Mucosa of stomach (tissue), 1 donor: Measurements from ENCODE around the gene GSTP1.

ENCODE experiments used
- H3K27me3 ChIP-seq: one replicate; pipeline ENCODE4 v1.7.0; 2013; ENCODE audit warnings: mild to moderate bottlenecking, low read length; ENCODE audit not compliant: control insufficient read depth, insufficient read depth
- H3K36me3 ChIP-seq: one replicate; pipeline ENCODE4 v1.7.0; 2013; ENCODE audit warnings: low read length; ENCODE audit not compliant: control insufficient read depth, insufficient read depth
- H3K4me1 ChIP-seq: one replicate; pipeline ENCODE4 v1.7.0; 2013; ENCODE audit warnings: mild to moderate bottlenecking, low read length; ENCODE audit not compliant: control insufficient read depth, insufficient read depth
- H3K4me3 ChIP-seq: one replicate; pipeline ENCODE4 v1.7.0; 2013; ENCODE audit warnings: low read length
- H3K9ac ChIP-seq: one replicate; pipeline ENCODE4 v1.7.0; 2013; ENCODE audit warnings: mild to moderate bottlenecking, low read length, moderate library complexity
- H3K9me3 ChIP-seq: one replicate; pipeline ENCODE4 v1.7.0; 2013; ENCODE audit warnings: mild to moderate bottlenecking, low read length, moderate library complexity; ENCODE audit not compliant: control insufficient read depth
- donor health status: Pancreatic carcinoma.

The GSTP1 gene

DNA sequence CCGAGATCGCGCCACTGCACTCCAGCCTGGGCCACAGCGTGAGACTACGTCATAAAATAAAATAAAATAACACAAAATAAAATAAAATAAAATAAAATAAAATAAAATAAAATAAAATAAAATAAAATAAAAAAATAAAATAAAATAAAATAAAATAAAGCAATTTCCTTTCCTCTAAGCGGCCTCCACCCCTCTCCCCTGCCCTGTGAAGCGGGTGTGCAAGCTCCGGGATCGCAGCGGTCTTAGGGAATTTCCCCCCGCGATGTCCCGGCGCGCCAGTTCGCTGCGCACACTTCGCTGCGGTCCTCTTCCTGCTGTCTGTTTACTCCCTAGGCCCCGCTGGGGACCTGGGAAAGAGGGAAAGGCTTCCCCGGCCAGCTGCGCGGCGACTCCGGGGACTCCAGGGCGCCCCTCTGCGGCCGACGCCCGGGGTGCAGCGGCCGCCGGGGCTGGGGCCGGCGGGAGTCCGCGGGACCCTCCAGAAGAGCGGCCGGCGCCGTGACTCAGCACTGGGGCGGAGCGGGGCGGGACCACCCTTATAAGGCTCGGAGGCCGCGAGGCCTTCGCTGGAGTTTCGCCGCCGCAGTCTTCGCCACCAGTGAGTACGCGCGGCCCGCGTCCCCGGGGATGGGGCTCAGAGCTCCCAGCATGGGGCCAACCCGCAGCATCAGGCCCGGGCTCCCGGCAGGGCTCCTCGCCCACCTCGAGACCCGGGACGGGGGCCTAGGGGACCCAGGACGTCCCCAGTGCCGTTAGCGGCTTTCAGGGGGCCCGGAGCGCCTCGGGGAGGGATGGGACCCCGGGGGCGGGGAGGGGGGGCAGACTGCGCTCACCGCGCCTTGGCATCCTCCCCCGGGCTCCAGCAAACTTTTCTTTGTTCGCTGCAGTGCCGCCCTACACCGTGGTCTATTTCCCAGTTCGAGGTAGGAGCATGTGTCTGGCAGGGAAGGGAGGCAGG lies at the start of gene GSTP1:
Gene GSTP1 (plus strand): TSS at position 566 of the 958 bp plus-strand sequence. CDS start 32 bp downstream, at position 598.
- H3K36me3 ChIP-seq: peaks cover 18% of the 10 kb centered on the region
- H3K27me3 ChIP-seq: no peaks in the 10 kb centered on the region
- H3K9me3 ChIP-seq: no peaks in the 10 kb centered on the region
- H3K4me1 ChIP-seq: peaks cover 54% of the 10 kb centered on the region
- H3K9ac ChIP-seq: peak within 1 kb of the TSS; percentile 98
- peak within 1 kb of the TSS; percentile 84 for H3K4me3 ChIP-seq

DNA sequence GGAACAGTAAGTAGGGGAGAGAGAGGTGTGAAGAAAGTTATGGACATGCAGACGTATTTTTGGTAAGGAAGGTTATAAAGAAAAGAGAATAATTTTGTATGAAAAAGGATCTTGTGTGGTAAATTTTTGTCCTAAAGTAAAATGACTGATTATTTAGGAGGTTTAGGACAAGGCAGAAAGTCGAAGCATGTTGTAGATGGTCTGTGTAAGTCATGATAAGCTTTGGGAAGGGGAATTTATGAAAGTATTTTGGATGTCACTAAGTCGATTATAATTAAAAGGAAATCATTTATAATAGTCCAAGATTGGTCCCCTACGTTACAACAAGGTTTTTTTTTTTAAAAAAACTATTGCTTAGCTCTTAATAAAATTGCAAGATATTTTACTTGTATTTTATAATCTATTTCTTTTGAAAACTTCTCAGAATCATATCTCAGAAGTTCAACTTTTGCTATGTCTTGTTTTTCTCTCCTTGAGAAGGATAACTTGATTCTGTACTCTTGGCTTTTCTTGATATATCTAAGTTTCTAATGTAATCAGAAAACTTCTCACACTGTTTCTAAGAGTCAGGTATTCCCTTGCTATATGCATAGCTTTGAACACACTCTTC lies 49.4 kb upstream of the GSTP1 start:
- H3K9ac ChIP-seq: no peak overlapping the region
- no peaks in the 10 kb centered on the region for H3K36me3 ChIP-seq
- H3K4me3 ChIP-seq: no peak overlapping the region
- H3K4me1 ChIP-seq: peaks cover under 1% of the 10 kb centered on the region
- no peaks in the 10 kb centered on the region for H3K9me3 ChIP-seq
- peaks cover 4% of the 10 kb centered on the region for H3K27me3 ChIP-seq

DNA sequence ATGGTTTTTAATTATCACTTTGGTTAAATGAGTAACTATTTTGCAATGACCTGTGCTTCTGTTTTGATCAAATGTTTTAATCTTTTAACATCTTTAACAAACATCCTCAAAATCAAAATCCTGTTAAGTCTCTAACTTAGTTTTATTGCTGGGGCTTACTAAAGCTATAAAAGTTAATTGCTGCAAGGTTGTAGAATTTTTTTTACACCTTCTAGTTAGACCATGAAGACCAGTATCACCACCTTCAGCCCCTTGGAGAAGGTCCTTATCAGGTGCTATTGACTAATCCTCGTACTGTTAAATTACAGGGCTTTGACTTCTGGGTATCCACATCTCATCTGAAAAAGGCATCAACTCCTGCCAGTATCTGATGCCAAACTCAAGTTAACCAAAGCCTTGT lies 48.1 kb upstream of the GSTP1 start:
- Histone ChIP-seq H3K4me1 (peaks cover 7% of the 10 kb centered on the region), H3K27me3 (peaks cover 5% of the 10 kb centered on the region), H3K4me3 (no peak overlapping the region), H3K36me3 (no peaks in the 10 kb centered on the region), H3K9ac (no peak overlapping the region), H3K9me3 (no peaks in the 10 kb centered on the region)

- Histone ChIP-seq H3K36me3 (no peaks in the 10 kb centered on the region), H3K27me3 (peaks cover 5% of the 10 kb centered on the region), H3K9ac (no peak overlapping the region), H3K4me3 (no peak overlapping the region), H3K4me1 (peaks cover 7% of the 10 kb centered on the region), H3K9me3 (no peaks in the 10 kb centered on the region)
Measured at GRCh38 chr11:67538306-67538705, 45.3 kb upstream of the GSTP1 start.

- Histone ChIP-seq H3K9me3 (no peaks in the 10 kb centered on the region), H3K4me3 (no peak overlapping the region), H3K4me1 (peaks cover 7% of the 10 kb centered on the region), H3K27me3 (peaks cover 5% of the 10 kb centered on the region), H3K36me3 (no peaks in the 10 kb centered on the region), H3K9ac (no peak overlapping the region)
Measured at GRCh38 chr11:67538823-67539505, 44.6 kb upstream of the GSTP1 start.

DNA sequence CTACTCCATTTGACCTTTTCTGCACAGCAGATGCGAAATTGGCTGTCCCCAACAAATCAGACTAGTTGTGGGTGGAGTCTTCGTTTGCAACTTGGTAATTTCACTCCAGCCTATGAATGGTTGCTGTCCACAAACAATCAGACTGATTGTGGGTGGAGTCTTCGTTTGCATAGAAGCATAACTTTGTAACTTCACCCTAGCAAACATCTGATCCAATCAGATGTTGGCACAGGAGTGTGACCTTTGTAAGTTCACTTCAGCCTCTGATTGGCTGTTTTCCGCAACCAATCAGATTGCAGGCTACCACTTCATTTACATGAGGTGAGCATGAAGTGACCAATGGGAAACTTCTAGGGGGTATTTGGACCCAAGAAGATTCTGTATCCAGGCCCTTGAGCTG lies 44.1 kb upstream of the GSTP1 start:
- Histone ChIP-seq H3K9ac (no peak overlapping the region), H3K4me3 (no peak overlapping the region), H3K36me3 (no peaks in the 10 kb centered on the region), H3K9me3 (no peaks in the 10 kb centered on the region), H3K4me1 (peaks cover 10% of the 10 kb centered on the region), H3K27me3 (peaks cover 5% of the 10 kb centered on the region)

DNA sequence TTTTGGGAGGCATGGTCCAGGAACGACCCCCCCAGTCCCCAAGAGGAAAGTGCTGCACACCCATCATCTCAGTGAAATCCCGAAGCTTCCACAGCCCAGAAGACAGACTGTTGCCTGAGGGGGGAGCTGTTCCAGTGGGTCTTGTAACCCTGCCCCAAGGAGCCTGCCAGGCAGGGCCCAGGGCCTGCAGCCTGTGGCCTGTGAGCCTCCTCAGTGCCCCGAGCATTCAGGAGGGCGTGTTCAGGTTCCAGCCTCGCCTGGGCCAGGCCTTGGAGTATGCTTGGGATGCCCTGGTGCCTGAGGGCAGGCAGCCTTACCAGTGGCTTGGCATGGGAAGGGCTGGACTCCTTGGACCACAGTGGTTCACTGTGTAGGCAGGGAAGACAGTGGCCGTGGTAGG lies 42.4 kb upstream of the GSTP1 start:
- Histone ChIP-seq H3K9me3 (no peaks in the 10 kb centered on the region), H3K27me3 (peaks cover 5% of the 10 kb centered on the region), H3K4me3 (no peak overlapping the region), H3K4me1 (peaks cover 21% of the 10 kb centered on the region), H3K9ac (no peak overlapping the region), H3K36me3 (no peaks in the 10 kb centered on the region)

- Histone ChIP-seq H3K4me3 (no peak overlapping the region), H3K9me3 (no peaks in the 10 kb centered on the region), H3K9ac (no peak overlapping the region), H3K4me1 (peaks cover 21% of the 10 kb centered on the region), H3K36me3 (no peaks in the 10 kb centered on the region), H3K27me3 (peaks cover 5% of the 10 kb centered on the region)
Measured at GRCh38 chr11:67542169-67542568, 41.4 kb upstream of the GSTP1 start.

GRCh38 chr11:67542971-67543370 lies 40.6 kb upstream of the GSTP1 start:
- H3K27me3 ChIP-seq: peaks cover 5% of the 10 kb centered on the region
- no peaks in the 10 kb centered on the region for H3K36me3 ChIP-seq
- H3K9ac ChIP-seq: no peak overlapping the region
- no peak overlapping the region for H3K4me3 ChIP-seq
- peaks cover 21% of the 10 kb centered on the region for H3K4me1 ChIP-seq
- no peaks in the 10 kb centered on the region for H3K9me3 ChIP-seq

DNA sequence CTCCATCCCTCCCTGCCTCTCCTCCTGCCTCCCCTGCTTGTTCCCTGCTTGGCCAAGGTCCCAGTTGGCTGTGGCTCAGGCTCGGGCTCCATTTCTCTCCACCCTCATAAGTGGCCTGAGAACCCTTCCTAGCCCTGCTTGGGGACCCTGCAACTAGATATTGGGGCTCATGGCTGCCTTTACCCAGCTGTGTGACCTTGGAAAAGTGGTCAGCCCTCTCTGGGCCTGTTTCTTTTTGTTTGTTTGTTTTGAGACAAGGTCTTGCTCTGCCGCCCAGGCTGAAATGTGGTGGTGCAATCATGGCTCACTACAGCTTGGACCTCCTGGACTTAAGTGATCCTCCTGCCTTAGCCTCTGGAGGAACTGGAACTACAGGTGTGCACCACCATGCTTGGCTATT lies 40.0 kb upstream of the GSTP1 start:
- no peaks in the 10 kb centered on the region for H3K36me3 ChIP-seq
- H3K9ac ChIP-seq: no peak overlapping the region
- peaks cover 22% of the 10 kb centered on the region for H3K4me1 ChIP-seq
- H3K9me3 ChIP-seq: no peaks in the 10 kb centered on the region
- H3K27me3 ChIP-seq: peaks cover 5% of the 10 kb centered on the region
- no peak overlapping the region for H3K4me3 ChIP-seq

DNA sequence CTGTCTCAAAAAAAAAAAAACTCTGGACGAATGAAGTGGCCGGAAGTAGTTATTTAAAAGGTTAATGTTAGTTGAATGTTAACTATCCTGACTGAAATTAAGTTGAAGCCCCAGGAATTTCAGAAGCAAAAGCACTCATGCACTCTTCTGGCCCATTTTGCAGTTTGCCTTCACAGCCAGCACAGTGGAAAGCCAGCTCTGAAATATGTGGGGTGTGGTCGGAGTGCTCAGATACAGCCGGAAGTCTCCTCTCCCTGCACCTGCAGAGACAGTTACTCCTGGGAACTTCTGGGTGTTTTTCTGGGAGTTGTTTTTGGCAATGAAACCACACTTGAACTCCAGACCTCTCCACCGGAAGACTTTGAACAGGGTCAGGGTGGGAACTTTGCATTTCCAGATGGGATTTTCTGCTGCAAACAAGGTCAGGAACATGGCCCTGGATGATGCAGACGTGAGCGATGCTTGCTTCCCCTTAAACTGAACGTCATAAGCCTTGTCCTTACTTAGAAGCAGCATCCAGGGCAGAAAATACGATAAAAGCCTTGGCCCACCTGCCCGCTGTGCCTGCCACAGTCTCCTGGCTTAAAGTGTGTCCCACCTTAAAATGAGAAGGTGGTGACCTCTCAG lies 38.9 kb upstream of the GSTP1 start:
- Histone ChIP-seq H3K9me3 (no peaks in the 10 kb centered on the region), H3K36me3 (no peaks in the 10 kb centered on the region), H3K9ac (no peak overlapping the region), H3K27me3 (no peaks in the 10 kb centered on the region), H3K4me1 (peaks cover 24% of the 10 kb centered on the region), H3K4me3 (no peak overlapping the region)
